ENCODE data around the gene ZNF20. TPM values are rescaled to one million over a fixed set of nuclear protein-coding genes. Genes with fewer than 3 reads are reported as not detected.

ZNF20 gene
- total RNA-seq, 6 experiments from 2014 or later, result 0.98 to 2.7 (median 1.5) TPM

DNA sequence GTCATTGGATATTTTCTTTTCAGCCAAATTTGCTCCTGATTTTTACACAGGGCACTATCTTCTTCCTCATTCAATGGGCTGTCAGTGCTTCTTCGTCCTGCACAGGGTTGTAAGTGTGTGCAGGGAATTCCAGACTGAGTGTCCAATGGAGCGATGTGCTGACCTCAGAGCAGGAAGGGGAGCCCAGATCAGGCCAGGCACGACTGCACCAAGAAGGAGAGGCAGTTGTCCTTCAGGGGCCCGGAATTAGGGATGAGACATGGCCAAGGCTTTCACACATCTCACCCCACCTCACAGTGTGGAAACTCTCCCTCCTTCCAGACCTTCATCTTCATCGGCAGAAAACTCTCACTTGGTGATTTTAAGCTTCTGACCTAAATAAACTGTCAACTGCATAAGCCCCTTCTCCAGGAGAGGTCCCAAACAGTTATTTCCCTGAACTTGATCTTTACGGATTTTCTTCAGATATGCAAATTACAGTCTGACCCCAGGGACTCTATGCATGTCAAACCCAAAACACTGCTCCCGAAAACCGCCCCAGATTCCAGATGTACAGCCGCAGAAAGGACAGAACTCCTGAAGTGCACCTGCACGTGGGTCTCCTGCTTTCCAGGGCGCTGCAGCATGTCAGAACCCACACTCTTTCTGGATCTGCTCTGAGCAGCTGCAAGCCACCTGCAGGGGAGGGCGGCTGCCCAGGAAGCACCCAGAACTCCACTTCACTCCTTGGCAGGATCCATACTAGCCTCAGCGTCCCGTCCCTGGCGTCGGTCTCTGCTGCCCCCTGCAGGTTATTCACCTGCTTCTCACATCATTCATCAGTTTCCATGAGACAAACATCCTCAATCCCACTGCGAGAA is 625 bp upstream of the ZNF20 start:
- ATAC-seq, result peak; percentile 87 to 90 (median 88)
- Histone ChIP-seq H3K4me3 (peak overlapping the region; percentile 82 to 94 (median 87)), H3K9me3 (no peaks in the 10 kb centered on the region), H3K27me3 (no peaks in the 10 kb centered on the region), H3K36me3 (peaks cover 0 to 6% (median 3%) of the 10 kb centered on the region in 4 donors), H3K27ac (no peak overlapping the region), H3K4me1 (peaks cover 0 to 6% (median 1%) of the 10 kb centered on the region in 4 donors)
- TF ChIP-seq POLR2A (IDR thresholded peaks at IDR 0.05), result no peak
- TF ChIP-seq, protein P1, sequence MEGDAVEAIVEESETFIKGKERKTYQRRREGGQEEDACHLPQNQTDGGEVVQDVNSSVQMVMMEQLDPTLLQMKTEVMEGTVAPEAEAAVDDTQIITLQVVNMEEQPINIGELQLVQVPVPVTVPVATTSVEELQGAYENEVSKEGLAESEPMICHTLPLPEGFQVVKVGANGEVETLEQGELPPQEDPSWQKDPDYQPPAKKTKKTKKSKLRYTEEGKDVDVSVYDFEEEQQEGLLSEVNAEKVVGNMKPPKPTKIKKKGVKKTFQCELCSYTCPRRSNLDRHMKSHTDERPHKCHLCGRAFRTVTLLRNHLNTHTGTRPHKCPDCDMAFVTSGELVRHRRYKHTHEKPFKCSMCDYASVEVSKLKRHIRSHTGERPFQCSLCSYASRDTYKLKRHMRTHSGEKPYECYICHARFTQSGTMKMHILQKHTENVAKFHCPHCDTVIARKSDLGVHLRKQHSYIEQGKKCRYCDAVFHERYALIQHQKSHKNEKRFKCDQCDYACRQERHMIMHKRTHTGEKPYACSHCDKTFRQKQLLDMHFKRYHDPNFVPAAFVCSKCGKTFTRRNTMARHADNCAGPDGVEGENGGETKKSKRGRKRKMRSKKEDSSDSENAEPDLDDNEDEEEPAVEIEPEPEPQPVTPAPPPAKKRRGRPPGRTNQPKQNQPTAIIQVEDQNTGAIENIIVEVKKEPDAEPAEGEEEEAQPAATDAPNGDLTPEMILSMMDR (IDR thresholded peaks at IDR 0.05), result peak; percentile 92 to 95 (median 94)
- intact Hi-C loops (cut with DNase I), result loop anchor here in 1 of 2 donors (10.0 kb wide), 2 partner anchors 86 to 256 kb away; partner anchors contain the start of genes ZNF69 and ZNF878
- WGBS (ENCODE audit: insufficient coverage, low coverage, low lambda C conversion rate, missing lambda C conversion rate), result 12% methylated on average over 14 of the region's 17 CpGs
- DNase-seq, result peak; percentile 86 to 90 (median 89)

DNA sequence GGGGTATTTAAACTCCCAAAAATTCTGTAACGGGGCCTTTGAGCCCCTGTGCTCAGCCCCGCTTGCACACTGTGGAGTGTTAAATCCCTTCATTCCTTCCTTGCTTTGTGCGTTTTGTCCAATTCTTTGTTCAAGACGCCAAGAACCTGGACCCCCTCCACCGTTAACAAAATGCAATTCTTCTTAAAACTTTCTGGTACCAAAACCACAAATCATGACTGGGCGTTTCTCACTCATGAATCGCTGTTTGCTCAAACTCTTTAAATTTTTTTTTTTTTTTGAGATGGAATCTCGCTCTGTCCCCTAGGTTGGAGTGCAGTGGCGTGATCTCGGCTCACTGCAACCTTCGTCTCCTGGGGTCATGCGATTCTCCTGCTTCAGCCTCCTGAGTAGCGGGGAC is 881 bp downstream of the ZNF20 start:
- Histone ChIP-seq H3K36me3 (peaks cover 0 to 17% (median 8%) of the 10 kb centered on the region in 4 donors), H3K27ac (no peak overlapping the region), H3K4me3 (peak overlapping the region; percentile 82 to 94 (median 87)), H3K27me3 (no peaks in the 10 kb centered on the region), H3K4me1 (peaks cover 0 to 6% (median 1%) of the 10 kb centered on the region in 4 donors), H3K9me3 (no peaks in the 10 kb centered on the region)
- TF ChIP-seq POLR2A (IDR thresholded peaks at IDR 0.05), result no peak
- TF ChIP-seq, protein P1 (IDR thresholded peaks at IDR 0.05), result no peak
- no peak for DNase-seq
- WGBS (ENCODE audit: insufficient coverage, low coverage, low lambda C conversion rate, missing lambda C conversion rate), result 31% methylated on average over 13 of the region's 13 CpGs
- ATAC-seq, result no peak
- intact Hi-C loops (cut with DNase I), result loop anchor here in 1 of 2 donors (5.0 kb wide), 1 partner anchor 72 kb away; no protein-coding TSS in a partner anchor

DNA sequence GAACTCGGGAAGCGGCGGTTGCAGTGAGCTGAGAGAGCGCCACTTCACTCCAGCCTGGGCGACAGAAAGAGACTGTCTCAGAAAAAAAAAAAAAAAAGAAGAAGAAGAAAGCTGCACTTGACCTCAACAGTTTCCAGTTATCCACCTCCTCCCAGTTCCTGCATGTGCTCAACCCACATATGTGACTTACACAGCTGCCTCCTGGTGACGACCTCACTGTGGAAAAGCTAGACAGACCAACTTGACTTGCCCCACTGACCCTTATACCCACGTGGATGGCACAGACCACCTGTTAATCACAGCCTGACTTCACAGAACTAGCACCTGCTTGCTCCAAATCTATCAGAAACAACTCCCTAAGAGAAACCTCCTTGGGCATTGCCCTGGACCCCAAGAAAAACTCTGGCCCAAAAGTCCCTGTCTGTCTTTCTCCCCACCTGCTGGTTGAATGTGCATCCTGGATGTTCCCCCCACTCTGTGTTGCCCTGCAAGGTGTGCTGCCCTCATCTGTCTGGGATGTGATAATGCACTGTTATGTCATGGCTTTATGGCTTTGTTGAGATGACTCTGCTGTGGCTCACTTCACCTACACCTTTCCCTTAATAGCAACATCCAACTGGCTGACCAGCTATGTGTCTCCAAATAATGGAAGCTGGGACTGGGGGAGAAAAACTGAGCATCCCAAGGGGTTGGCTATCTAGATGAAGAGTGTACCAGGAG is 2.8 kb downstream of the ZNF20 start:
- Histone ChIP-seq H3K27ac (no peak overlapping the region), H3K27me3 (no peaks in the 10 kb centered on the region), H3K36me3 (peaks cover 0 to 34% (median 24%) of the 10 kb centered on the region in 4 donors), H3K4me1 (peaks cover 0 to 6% (median 1%) of the 10 kb centered on the region in 4 donors), H3K4me3 (no peak overlapping the region), H3K9me3 (peaks cover 0 to 11% (median 2%) of the 10 kb centered on the region in 4 donors)
- no peak for DNase-seq
- no peak for TF ChIP-seq POLR2A (IDR thresholded peaks at IDR 0.05)
- TF ChIP-seq, protein P1 (IDR thresholded peaks at IDR 0.05), result peak in 1 of 4 donors; percentile 18
- ATAC-seq, result no peak
- WGBS (ENCODE audit: insufficient coverage, low coverage, low lambda C conversion rate, missing lambda C conversion rate), result 75% methylated on average over 6 of the region's 7 CpGs
- intact Hi-C loops (cut with DNase I), result loop anchor here in 1 of 2 donors (5.0 kb wide), 1 partner anchor 70 kb away; no protein-coding TSS in a partner anchor

DNA sequence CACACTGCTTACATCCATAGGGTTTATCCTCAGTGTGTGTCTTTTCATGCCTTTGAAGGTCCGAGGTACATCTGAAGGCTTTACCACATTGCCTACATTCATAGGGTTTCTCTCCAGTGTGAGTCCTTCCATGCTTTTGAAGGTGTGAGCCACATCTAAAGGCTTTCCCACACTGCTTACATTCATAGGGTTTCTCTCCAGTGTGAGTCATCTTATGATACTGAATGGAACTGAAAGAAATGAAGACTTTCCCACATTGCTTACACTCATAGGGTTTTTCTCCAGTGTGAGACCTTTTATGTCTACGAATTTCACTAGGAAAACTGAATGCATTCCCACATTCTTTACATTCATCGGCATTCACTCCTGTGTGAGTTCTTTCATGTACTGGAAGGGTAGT is 7.1 kb downstream of the ZNF20 start:
- H3K9me3 ChIP-seq, result peaks cover 0 to 11% (median 4%) of the 10 kb centered on the region in 4 donors
- ATAC-seq, result no peak

More for the DNA sequence above, 7.1 kb downstream of the ZNF20 start:
- peaks cover 0 to 36% (median 25%) of the 10 kb centered on the region in 4 donors for H3K36me3 ChIP-seq
- no peaks in the 10 kb centered on the region for H3K27me3 ChIP-seq
- H3K27ac ChIP-seq, result no peak overlapping the region
- intact Hi-C loops (cut with DNase I), result no loop called here
- TF ChIP-seq POLR2A (IDR thresholded peaks at IDR 0.05), result no peak
- TF ChIP-seq, protein P1 (IDR thresholded peaks at IDR 0.05), result no peak
- WGBS (ENCODE audit: insufficient coverage, low coverage, low lambda C conversion rate, missing lambda C conversion rate), result 95% methylated on average over 2 of the region's 3 CpGs
- no peak overlapping the region for H3K4me3 ChIP-seq
- H3K4me1 ChIP-seq, result no peaks in the 10 kb centered on the region
- DNase-seq, result no peak
